RWPE2 (cell line): Measurements from ENCODE around the gene PHTF2.

ENCODE experiments used
- ATAC-seq: fragments of 200-7000 bp; cut with Tn5 transposase; 3 replicates; pipeline ENCODE4 v1.9.1; 2021; ENCODE audit warnings: low read depth
- DNase-seq: peaks from one replicate; pipeline ENCODE4 v3.0.0-alpha.2; 2020; ENCODE audit warnings: low spot score
- H3K27ac ChIP-seq: fragments of 450-650 bp; 2 replicates; pipeline ENCODE4 v1.5.1; 2017; ENCODE audit warnings: mild to moderate bottlenecking; ENCODE audit not compliant: poor library complexity, severe bottlenecking
- H3K27me3 ChIP-seq: fragments of 250-450 bp; sonication (Bioruptor Pico); 2 replicates; pipeline ENCODE4 v1.5.1; 2021; ENCODE audit warnings: mild to moderate bottlenecking, moderate library complexity; ENCODE audit not compliant: insufficient read depth, poor library complexity, severe bottlenecking
- H3K36me3 ChIP-seq: fragments of 250-450 bp; sonication (Bioruptor Pico); 2 replicates; pipeline ENCODE4 v1.5.1; 2020; ENCODE audit warnings: low read depth, mild to moderate bottlenecking, moderate library complexity
- H3K4me1 ChIP-seq: fragments of 250-450 bp; sonication (Bioruptor Pico); 2 replicates; pipeline ENCODE4 v1.5.1; 2021; ENCODE audit warnings: mild to moderate bottlenecking, moderate library complexity; ENCODE audit not compliant: insufficient read depth, poor library complexity, severe bottlenecking
- H3K4me3 ChIP-seq: fragments of 250-450 bp; sonication (Bioruptor Pico); 2 replicates; pipeline ENCODE4 v1.5.1; 2021; ENCODE audit warnings: mild to moderate bottlenecking, moderate library complexity; ENCODE audit not compliant: severe bottlenecking
- H3K9me3 ChIP-seq: fragments of 250-450 bp; sonication (Bioruptor Pico); 2 replicates; pipeline ENCODE4 v1.5.1; 2021; ENCODE audit warnings: mild to moderate bottlenecking, moderate library complexity; ENCODE audit not compliant: severe bottlenecking
- TF ChIP-seq, protein P1 (sequence below): fragments of 450-650 bp; IDR thresholded peaks from one replicate; pipeline ENCODE4 v1.5.1; 2017; ENCODE audit warnings: mild to moderate bottlenecking, moderate library complexity; ENCODE audit not compliant: poor library complexity, severe bottlenecking

Gene PHTF2

DNA sequence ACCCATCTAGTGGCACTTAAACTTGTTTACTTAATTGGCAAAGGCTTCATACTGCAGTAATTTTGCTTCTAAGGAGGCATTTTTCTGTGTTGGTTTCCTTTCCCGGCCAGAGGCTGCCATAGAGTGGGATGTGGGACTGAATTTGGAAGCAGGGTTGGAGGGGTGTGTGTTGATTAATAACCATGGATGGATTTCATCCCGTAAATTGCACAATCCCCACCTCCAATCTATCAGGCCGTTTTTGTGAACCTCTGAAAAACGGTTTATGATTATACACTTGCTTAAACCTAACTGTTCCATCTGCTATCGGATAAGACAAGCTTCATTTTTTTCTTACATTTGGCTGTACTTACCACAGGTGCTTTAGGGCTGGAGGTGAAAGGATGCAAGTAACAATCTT lies 1.6 kb upstream of the PHTF2 start:
- H3K4me3 ChIP-seq, result peak overlapping the region; percentile 56
- H3K36me3 ChIP-seq, result peaks cover 13% of the 10 kb centered on the region; the same call in 1 of the 2 replicates
- DNase-seq (no peak), ATAC-seq (no peak)
- no peaks in the 10 kb centered on the region for H3K9me3 ChIP-seq
- TF ChIP-seq, protein P1, sequence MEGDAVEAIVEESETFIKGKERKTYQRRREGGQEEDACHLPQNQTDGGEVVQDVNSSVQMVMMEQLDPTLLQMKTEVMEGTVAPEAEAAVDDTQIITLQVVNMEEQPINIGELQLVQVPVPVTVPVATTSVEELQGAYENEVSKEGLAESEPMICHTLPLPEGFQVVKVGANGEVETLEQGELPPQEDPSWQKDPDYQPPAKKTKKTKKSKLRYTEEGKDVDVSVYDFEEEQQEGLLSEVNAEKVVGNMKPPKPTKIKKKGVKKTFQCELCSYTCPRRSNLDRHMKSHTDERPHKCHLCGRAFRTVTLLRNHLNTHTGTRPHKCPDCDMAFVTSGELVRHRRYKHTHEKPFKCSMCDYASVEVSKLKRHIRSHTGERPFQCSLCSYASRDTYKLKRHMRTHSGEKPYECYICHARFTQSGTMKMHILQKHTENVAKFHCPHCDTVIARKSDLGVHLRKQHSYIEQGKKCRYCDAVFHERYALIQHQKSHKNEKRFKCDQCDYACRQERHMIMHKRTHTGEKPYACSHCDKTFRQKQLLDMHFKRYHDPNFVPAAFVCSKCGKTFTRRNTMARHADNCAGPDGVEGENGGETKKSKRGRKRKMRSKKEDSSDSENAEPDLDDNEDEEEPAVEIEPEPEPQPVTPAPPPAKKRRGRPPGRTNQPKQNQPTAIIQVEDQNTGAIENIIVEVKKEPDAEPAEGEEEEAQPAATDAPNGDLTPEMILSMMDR, result no peak
- no peaks in the 10 kb centered on the region for H3K27me3 ChIP-seq
- H3K4me1 ChIP-seq, result peaks cover 17% of the 10 kb centered on the region
- H3K27ac ChIP-seq, result no peak overlapping the region

DNA sequence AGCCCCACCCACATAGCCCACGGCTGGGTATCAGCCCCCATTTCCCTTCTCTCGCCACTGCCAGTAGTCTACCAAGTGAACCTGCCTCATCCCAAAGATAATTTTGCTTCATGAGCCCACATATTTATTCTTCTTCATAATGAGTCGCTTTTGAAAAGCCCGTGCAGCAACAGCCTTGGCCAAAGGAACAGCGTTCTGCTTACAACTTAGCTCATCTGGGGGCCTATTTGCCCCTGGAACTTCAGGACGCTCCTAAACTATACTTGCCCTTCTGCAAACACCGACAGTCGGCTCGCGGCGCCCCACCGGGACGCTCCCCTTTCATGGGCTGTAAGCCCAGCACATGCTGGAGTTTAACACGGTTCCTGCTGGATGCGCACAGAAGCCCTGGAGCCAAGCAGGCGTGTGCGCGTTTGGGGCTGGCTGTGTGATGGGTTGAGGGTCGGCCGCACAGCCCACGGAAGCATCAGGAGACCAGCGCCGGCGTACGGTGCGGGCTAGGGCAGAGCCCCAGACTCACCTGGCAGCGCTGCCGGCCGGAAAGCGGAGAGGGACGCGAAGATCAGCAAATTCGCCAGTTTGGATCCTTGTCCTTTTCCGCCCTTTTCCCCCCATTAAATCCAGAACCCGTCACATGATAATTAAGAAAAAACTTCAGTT lies 709 bp upstream of the PHTF2 start:
- no peaks in the 10 kb centered on the region for H3K27me3 ChIP-seq
- TF ChIP-seq, protein P1, result no peak
- peak; percentile 32 for ATAC-seq
- H3K27ac ChIP-seq, result peak overlapping the region; percentile 57
- H3K4me1 ChIP-seq, result peaks cover 17% of the 10 kb centered on the region
- peak overlapping the region; percentile 56 for H3K4me3 ChIP-seq
- no peak for DNase-seq
- peaks cover 13% of the 10 kb centered on the region; the same call in 1 of the 2 replicates for H3K36me3 ChIP-seq
- no peaks in the 10 kb centered on the region for H3K9me3 ChIP-seq

DNA sequence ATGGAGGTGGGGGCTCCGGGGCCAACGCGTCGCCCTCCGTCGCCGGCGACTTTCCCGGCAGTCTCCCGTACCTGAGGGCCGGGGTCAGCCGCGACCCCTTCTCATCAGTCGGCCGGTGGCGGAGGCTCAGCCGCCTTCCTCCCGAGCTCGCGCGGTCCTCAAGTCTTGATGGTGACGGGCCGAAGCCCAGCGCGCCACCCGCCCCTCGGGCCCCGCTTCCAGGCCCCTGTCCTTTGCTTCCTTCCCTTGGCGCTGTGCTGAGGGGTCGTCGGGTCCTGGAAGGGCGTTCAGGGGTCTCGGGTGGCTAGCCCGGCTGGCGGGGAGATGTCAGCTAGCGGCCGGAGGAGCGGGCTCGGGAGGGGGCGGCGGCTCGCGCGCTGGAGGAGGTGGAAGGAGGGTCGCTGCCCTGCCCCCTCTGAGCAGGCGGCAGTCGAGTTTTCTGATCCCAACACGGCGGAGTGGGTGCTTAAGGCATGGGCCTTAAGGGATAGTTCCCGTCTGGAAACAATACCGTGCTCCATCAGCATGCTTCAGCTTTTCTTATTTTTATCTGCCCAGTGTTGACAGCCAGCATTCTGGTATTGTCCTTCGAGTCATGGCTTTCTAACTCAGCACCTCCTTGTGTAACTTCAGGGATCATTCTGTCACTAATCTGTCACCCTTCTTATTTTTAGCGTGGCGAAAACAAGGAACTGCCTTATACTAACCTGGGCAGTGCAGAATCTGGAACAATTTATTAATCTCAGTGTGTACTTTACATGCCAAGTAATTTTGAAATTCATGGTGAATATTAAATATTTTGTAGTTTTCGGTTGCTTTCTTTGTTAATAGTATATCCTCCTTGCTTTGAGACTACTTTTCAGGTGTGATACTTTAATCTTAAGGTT lies 748 bp downstream of the PHTF2 start:
- Histone ChIP-seq H3K27me3 (no peaks in the 10 kb centered on the region), H3K36me3 (peaks cover 3% of the 10 kb centered on the region; the same call in 1 of the 2 replicates), H3K4me1 (peaks cover 17% of the 10 kb centered on the region), H3K9me3 (no peaks in the 10 kb centered on the region), H3K4me3 (peak overlapping the region; percentile 56), H3K27ac (peak overlapping the region; percentile 57)
- TF ChIP-seq, protein P1, result peak; percentile 20
- DNase-seq (no peak), ATAC-seq (no peak; the same call in 2 of the 3 replicates)

DNA sequence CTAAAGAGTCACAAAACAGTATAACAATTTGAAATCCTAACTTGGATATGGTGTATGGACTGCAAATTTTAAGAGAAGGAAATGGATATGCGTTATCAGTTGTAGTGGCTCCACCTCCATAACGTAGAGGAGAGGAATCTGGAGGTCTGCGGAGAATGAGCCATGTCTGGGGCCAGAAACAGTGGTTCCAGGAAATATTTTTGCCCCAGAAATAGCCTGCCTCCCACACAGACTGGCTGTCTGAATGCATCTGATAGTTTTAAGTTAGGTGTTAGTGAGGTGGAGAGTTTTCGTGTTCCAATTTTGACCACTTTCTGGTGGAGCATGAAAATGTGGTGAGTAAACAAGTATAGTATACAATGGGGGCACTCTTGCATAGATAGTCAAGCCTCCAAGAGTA lies 1.6 kb downstream of the PHTF2 start:
- H3K27ac ChIP-seq, result no peak overlapping the region
- no peak for DNase-seq
- peaks cover 17% of the 10 kb centered on the region for H3K4me1 ChIP-seq
- TF ChIP-seq, protein P1, result no peak
- no peak overlapping the region for H3K4me3 ChIP-seq
- H3K36me3 ChIP-seq, result peaks cover under 1% of the 10 kb centered on the region; the same call in 1 of the 2 replicates
- H3K9me3 ChIP-seq, result peaks cover 4% of the 10 kb centered on the region
- H3K27me3 ChIP-seq, result no peaks in the 10 kb centered on the region
- no peak for ATAC-seq
